PC-9 (cell line): ENCODE measurements around the gene PRKAR1A.

Experiments
- CTCF ChIP-seq: fragments of 200-600 bp; sonication (generic); conservative IDR thresholded peaks from 2 replicates; pipeline ENCODE4 v1.6.1; 2017; ENCODE audit warnings: mixed run types, antibody characterized with exemption, mild to moderate bottlenecking, moderate library complexity
- EZH2 ChIP-seq: fragments of 200-600 bp; sonication (generic); IDR thresholded peaks from 2 replicates; pipeline ENCODE4 v1.8.0; 2017; ENCODE audit warnings: antibody characterized with exemption, low read depth

DNA sequence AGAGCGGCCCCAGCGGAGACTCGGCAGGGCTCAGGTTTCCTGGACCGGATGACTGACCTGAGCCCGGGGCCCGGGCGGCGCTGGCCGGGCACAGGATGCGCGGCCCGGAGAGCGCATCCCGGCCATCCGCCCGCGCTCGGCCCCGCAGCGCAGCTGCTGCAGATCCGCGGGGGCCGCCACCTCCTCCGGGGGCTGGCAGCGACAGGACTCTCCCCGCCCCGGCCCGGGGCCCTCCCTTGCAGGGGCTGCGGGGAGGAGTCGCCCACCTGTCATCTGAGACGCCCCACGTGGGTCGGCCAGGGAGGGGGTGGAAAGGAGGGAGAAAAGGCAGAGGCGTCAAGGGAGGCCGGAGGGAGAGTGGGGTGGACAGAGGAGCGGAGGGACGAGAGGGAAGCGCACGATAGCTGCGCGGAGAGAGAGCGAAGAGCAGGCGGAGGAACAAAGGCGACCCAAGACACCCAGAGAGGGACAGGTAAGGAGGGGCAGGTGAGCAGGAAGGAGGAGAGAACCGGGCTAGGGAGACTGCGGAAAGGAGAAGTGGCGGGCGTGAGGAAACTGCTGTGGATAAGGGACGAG lies 471 bp upstream of the PRKAR1A start:
- TF ChIP-seq CTCF (no peak), EZH2 (no peak)
